ENCODE measurements around the gene CSNK1G2.

GRCh38 chr19:1979017-1979416, 38.0 kb downstream of the CSNK1G2 start:
- TF ChIP-seq POLR2AphosphoS5 (IDR thresholded peaks at IDR 0.05; ENCODE audit: borderline replicate concordance, low read depth, low read length) = no peak
- TF ChIP-seq EZH2 (IDR thresholded peaks at IDR 0.05) = no peak

Measured in SK-N-MC (cell line).